BLaER1 treated with 17β-estradiol and CSF1 and Interleukin-3, amounts not matched to agents 10 nM and 100 nM (cell line): Measurements from ENCODE around the gene PTPN23.

Experiments used
- H3K27ac ChIP-seq, 11 experiments: shearing (Covaris generic); formaldehyde crosslinking; 2 replicates each; pipeline ENCODE4 v1.8.1; 2022
- H3K27me3 ChIP-seq, 11 experiments: shearing (Covaris generic); formaldehyde crosslinking; 2 replicates each; pipeline ENCODE4 v1.8.1; 2022
- H3K36me3 ChIP-seq, 11 experiments: shearing (Covaris generic); formaldehyde crosslinking; 2 replicates each; pipeline ENCODE4 v1.8.1; 2022
- H3K4me1 ChIP-seq, 10 experiments: shearing (Covaris generic); formaldehyde crosslinking; 2 replicates each; pipeline ENCODE4 v1.8.1; 2022
- H3K4me2 ChIP-seq, 11 experiments: shearing (Covaris generic); formaldehyde crosslinking; 2 replicates each; pipeline ENCODE4 v1.8.1; 2022
- H3K4me3 ChIP-seq, 10 experiments: shearing (Covaris generic); formaldehyde crosslinking; 2 replicates each; pipeline ENCODE4 v1.8.1; 2022
- H3K9ac ChIP-seq, 11 experiments: shearing (Covaris generic); formaldehyde crosslinking; 2 replicates each; pipeline ENCODE4 v1.8.1; 2022
- H3K9me3 ChIP-seq, 11 experiments: shearing (Covaris generic); formaldehyde crosslinking; replicated peaks in 1 of 11; 2 replicates each; pipeline ENCODE4 v1.8.1; 2022
- H4K20me1 ChIP-seq, 11 experiments: shearing (Covaris generic); formaldehyde crosslinking; 2 replicates each; pipeline ENCODE4 v1.8.1; 2022
- Cebpa-rat ChIP-seq, 11 experiments: shearing (Covaris generic); IDR thresholded peaks; 2 replicates each; pipeline ENCODE4 v1.8.1; 2022

PTPN23 gene

DNA sequence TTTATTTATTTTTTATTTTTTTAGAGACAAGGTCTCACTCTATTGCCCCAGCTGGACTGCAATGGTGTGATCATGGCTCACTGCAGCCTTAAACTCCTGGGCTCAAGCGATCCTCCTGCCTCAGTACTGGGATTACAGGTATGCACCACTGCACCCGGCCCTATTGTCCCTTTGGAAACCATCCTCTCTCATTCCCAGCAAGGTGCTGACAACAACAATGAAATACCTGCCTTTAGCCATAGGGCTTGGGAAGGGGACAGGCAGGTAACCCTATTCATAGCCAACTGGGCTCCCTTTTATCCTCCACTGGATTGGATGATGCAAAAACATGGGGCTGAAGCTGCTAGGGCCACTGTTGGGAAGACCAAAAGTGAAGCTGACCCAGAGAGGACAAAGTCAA is 51.9 kb downstream of the PTPN23 start:
- Histone ChIP-seq H3K9ac (no peak overlapping the region), H4K20me1 (peaks cover 0 to 84% (median 8%) of the 10 kb centered on the region in 11 experiments; a peak in 9 of 22 replicates), H3K27ac (no peak overlapping the region), H3K27me3 (no peaks in the 10 kb centered on the region), H3K4me1 (peaks cover 0 to 7% (median 0%) of the 10 kb centered on the region in 10 experiments; a peak in 2 of 20 replicates), H3K4me2 (no peak overlapping the region), H3K9me3 (no peaks in the 10 kb centered on the region), H3K4me3 (no peak overlapping the region), H3K36me3 (peaks cover 79 to 100% (median 94%) of the 10 kb centered on the region in 11 experiments)
- no peak for TF ChIP-seq Cebpa-rat (IDR thresholded peaks at IDR 0.05)

DNA sequence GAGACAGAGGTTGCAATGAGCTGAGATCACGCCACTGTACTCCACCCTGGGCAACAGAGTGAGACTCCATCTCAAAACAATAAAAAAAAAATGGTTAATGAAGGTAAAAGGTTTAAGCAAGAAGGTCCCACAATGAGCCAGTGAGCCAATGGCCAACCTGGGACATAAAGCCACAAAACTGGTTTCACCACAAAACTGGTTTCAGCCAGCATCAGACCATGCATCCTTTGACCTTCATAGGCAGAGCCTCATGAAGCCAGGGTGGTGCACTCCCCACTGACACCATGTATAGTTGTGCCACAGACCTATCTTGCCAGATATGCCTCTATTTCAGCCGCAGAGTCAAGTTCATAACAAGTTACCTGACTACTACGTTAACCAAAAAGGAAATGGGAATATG is 53.0 kb downstream of the PTPN23 start:
- H3K36me3 ChIP-seq = peaks cover 77 to 100% (median 94%) of the 10 kb centered on the region in 11 experiments
- no peak overlapping the region for H3K4me3 ChIP-seq
- TF ChIP-seq Cebpa-rat (IDR thresholded peaks at IDR 0.05) = no peak
- peaks cover 0 to 7% (median 0%) of the 10 kb centered on the region in 10 experiments; a peak in 2 of 20 replicates for H3K4me1 ChIP-seq
- H3K27ac ChIP-seq = no peak overlapping the region
- H3K9me3 ChIP-seq = no peaks in the 10 kb centered on the region
- H4K20me1 ChIP-seq = peaks cover 0 to 82% (median 9%) of the 10 kb centered on the region in 11 experiments; a peak in 9 of 22 replicates
- H3K27me3 ChIP-seq = no peaks in the 10 kb centered on the region
- H3K4me2 ChIP-seq = no peak overlapping the region
- H3K9ac ChIP-seq = no peak overlapping the region

DNA sequence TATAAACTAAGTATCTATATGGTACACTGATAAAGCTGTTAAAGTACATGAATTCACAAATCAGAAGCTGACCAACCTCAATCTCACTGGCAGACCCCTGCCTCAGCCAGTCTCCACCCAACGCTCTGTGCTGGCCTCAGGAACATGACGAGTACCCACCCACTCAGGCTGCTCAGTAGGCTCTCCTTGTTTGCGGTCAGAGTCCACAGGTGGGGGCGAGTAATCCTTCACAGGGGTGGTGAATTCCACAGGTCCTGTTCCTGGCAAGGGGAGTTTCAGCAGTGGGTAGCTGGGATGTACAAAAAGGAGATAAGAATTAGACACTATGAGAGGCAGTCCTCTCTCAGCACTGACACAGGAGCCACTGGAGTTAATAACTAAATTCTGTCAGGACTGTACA is 54.0 kb downstream of the PTPN23 start:
- TF ChIP-seq Cebpa-rat (IDR thresholded peaks at IDR 0.05) = no peak
- no peak overlapping the region for H3K4me2 ChIP-seq

DNA sequence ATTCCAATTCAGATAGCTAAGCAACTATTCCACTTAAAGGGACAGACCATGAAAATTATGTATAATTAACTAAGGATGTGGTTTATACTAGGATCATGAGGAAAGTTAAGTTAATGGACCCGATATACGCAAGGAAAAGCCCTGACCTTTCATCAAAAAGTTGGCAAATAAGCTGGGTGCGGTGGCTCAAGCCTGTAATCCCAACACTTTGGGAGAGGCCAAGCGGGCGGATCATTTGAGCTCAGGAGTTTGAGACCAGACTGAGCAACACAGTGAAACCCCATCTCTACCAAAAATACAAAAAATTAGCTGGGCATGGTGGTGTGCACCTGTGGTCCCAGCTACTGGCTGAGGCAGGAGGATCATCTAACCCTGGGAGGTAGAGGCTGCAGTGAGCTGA is 55.4 kb downstream of the PTPN23 start:
- H3K27ac ChIP-seq = no peak overlapping the region
- no peak overlapping the region for H3K4me3 ChIP-seq
- no peaks in the 10 kb centered on the region for H3K27me3 ChIP-seq
- no peak overlapping the region for H3K9ac ChIP-seq
- peaks cover 88 to 100% (median 96%) of the 10 kb centered on the region in 11 experiments for H3K36me3 ChIP-seq
- TF ChIP-seq Cebpa-rat (IDR thresholded peaks at IDR 0.05) = no peak
- no peaks in the 10 kb centered on the region for H3K9me3 ChIP-seq
- peaks cover 0 to 84% (median 23%) of the 10 kb centered on the region in 11 experiments; a peak in 13 of 22 replicates for H4K20me1 ChIP-seq
- H3K4me2 ChIP-seq = no peak overlapping the region
- peaks cover 0 to 7% (median 0%) of the 10 kb centered on the region in 10 experiments; a peak in 2 of 20 replicates for H3K4me1 ChIP-seq

More for the DNA sequence above, 54.0 kb downstream of the PTPN23 start:
- Histone ChIP-seq H3K36me3 (peaks cover 85 to 100% (median 94%) of the 10 kb centered on the region in 11 experiments), H3K9ac (no peak overlapping the region), H3K27ac (no peak overlapping the region), H3K9me3 (no peaks in the 10 kb centered on the region), H4K20me1 (peaks cover 0 to 84% (median 20%) of the 10 kb centered on the region in 11 experiments; a peak in 11 of 22 replicates), H3K4me3 (no peak overlapping the region), H3K27me3 (no peaks in the 10 kb centered on the region), H3K4me1 (peaks cover 0 to 7% (median 0%) of the 10 kb centered on the region in 10 experiments; a peak in 2 of 20 replicates)

DNA sequence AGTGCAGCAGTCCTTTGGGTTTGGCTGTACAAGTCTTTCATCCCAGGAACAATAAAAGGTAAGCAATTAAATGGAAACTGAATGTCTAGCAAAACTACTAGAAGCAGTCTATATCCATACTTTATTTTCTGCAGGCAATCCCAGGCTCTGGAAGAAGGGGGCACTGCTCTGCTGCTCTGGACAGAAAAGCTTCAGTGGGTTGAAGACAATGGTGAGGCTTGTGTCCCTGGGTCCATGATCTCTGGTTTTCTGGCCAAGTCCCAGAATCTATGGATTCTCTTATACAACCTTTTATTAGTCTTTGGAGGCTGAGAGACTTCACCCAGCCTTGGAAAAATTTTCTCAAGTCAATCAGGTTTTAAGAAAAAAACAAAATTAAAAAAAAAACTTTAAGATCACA is 59.3 kb downstream of the PTPN23 start:
- Histone ChIP-seq H3K4me3 (no peak overlapping the region), H4K20me1 (peaks cover 4 to 95% (median 44%) of the 10 kb centered on the region in 11 experiments; a peak in 17 of 22 replicates), H3K36me3 (peaks cover 66 to 86% (median 75%) of the 10 kb centered on the region in 11 experiments), H3K27me3 (no peaks in the 10 kb centered on the region), H3K9ac (no peak overlapping the region), H3K4me2 (no peak overlapping the region), H3K4me1 (peaks cover 5 to 19% (median 8%) of the 10 kb centered on the region in 10 experiments; a peak in 13 of 20 replicates), H3K9me3 (no peaks in the 10 kb centered on the region), H3K27ac (no peak overlapping the region)
- TF ChIP-seq Cebpa-rat (IDR thresholded peaks at IDR 0.05) = no peak

DNA sequence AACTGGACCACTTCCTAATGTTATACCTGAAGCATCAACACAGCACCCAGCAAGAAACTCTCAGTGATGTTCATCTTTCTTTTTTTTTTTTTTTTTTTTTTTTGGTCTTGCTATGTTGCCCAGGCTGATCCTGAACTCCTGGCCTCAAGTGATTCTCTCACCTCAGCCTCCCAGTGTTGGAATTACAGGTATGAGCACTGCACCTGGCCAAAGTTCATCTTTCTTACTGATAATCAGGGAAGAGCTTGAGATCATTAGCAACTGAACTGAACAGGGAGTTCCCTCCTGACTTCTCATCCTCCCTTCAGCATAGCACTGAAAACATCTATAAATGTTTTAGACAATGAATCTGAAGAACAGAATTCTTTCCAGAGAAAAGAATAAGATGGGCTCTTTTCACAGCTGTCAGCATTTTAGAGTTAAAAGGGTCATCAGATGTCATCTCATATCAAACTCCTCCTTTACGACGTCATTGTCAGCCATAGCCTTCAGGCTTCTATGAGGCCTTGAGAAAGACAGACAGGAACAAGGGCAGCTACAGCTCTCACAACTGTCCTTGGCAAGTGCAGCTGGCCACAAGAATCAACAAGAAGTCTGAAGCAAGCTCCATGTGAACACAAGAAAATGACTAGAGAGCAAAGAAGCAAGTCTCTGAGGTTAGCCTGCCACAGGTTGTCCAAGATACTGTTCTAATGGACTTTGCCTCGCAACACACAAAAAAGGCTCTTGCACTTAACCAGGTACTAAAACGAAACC is 61.2 kb downstream of the PTPN23 start:
- Histone ChIP-seq H3K9me3 (peaks cover 0 to 15% (median 11%) of the 10 kb centered on the region in 11 experiments; a peak in 17 of 22 replicates), H3K27me3 (no peaks in the 10 kb centered on the region), H3K4me2 (no peak overlapping the region), H4K20me1 (peaks cover 4 to 97% (median 46%) of the 10 kb centered on the region in 11 experiments; a peak in 17 of 22 replicates), H3K4me1 (peaks cover 5 to 22% (median 8%) of the 10 kb centered on the region in 10 experiments; a peak in 13 of 20 replicates), H3K9ac (no peak overlapping the region), H3K27ac (no peak overlapping the region), H3K4me3 (no peak overlapping the region), H3K36me3 (peaks cover 56 to 86% (median 64%) of the 10 kb centered on the region in 11 experiments)
- TF ChIP-seq Cebpa-rat (IDR thresholded peaks at IDR 0.05) = no peak

DNA sequence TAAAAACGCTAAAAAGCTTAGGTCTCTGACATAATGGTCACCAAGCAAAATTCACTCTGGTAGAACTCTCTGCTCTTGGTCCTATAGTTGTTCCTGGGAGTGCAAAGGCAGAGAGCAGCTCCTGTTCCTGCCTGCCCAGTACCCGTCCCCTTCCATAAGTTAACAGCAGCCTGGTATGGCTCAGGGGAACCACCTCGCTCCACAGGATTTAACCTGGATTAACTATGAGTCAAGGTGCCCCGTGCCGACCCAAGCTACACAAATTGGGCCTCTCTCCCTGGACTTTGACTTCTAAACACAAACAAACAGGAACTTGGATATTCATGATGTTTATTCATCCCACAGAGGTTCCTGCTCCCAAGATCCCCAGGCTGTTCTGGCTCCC is 62.8 kb downstream of the PTPN23 start:
- Histone ChIP-seq H3K9me3 (peaks cover 0 to 31% (median 27%) of the 10 kb centered on the region in 11 experiments; a peak in 18 of 22 replicates), H3K27me3 (no peaks in the 10 kb centered on the region), H3K4me2 (peak overlapping the region in 2 of 11 experiments; percentile 6 to 30; a peak in 4 of 22 replicates), H3K36me3 (peaks cover 43 to 86% (median 57%) of the 10 kb centered on the region in 11 experiments), H3K9ac (no peak overlapping the region), H3K4me1 (peaks cover 5 to 22% (median 8%) of the 10 kb centered on the region in 10 experiments; a peak in 13 of 20 replicates), H4K20me1 (peaks cover 4 to 98% (median 46%) of the 10 kb centered on the region in 11 experiments; a peak in 17 of 22 replicates), H3K4me3 (no peak overlapping the region), H3K27ac (peak overlapping the region in 3 of 11 experiments; percentile 1 to 22 (median 1); a peak in 1 of 22 replicates)
- TF ChIP-seq Cebpa-rat (IDR thresholded peaks at IDR 0.05) = no peak

DNA sequence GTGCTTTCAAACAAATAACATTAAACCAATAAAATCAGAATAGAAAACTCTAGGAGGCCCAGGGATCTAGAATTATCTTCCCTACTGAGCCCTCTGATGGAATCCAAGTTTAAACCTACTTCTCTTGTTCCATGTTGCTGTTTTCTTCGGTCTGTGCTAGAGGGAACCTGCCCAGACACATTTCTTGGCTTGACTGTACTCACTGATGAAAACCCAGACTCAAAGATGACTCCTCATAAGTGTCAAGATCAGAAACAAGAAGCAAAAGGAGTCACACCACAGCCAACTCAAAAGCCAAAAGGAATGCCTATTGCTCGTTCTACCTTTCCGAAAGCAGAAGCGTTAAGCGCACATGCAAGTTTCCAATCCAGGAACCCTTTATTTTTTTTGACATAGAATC is 63.3 kb downstream of the PTPN23 start:
- peaks cover 5 to 22% (median 8%) of the 10 kb centered on the region in 10 experiments; a peak in 13 of 20 replicates for H3K4me1 ChIP-seq
- no peaks in the 10 kb centered on the region for H3K27me3 ChIP-seq
- peaks cover 38 to 86% (median 54%) of the 10 kb centered on the region in 11 experiments for H3K36me3 ChIP-seq
- H4K20me1 ChIP-seq = peaks cover 4 to 98% (median 46%) of the 10 kb centered on the region in 11 experiments; a peak in 17 of 22 replicates
- peaks cover 0 to 36% (median 32%) of the 10 kb centered on the region in 11 experiments; a peak in 19 of 22 replicates for H3K9me3 ChIP-seq
- H3K27ac ChIP-seq = 0 out of 22 replicates have a peak overlapping the region, but pooled peaks of 2 of the 11 experiments have one; percentile 1 to 22
- H3K4me3 ChIP-seq = no peak overlapping the region
- H3K9ac ChIP-seq = no peak overlapping the region
- peak overlapping the region in 2 of 11 experiments; percentile 30 to 36; a peak in 5 of 22 replicates for H3K4me2 ChIP-seq
- TF ChIP-seq Cebpa-rat (IDR thresholded peaks at IDR 0.05) = no peak
